GM12864 (cell line): ENCODE results near the gene SART3.

ENCODE experiments used
- DNase-seq: peaks from one replicate; pipeline ENCODE4 v3.0.0-alpha.2; 2011; ENCODE audit warnings: low read depth
- H3K4me3 ChIP-seq: 2 replicates; pipeline ENCODE4 v1.5.1; 2011; ENCODE audit warnings: mild to moderate bottlenecking, low read depth, low read length, control low read depth
- CTCF ChIP-seq: IDR thresholded peaks from 2 replicates; pipeline ENCODE4 v1.5.1; 2011; ENCODE audit warnings: low read depth, mild to moderate bottlenecking, moderate library complexity, low read length, control low read depth, inconsistent platforms; ENCODE audit errors: missing control alignments

Gene SART3

GRCh38 chr12:108589840-108590229 lies 28.9 kb upstream of the SART3 start:
- no peak for TF ChIP-seq CTCF
- H3K4me3 ChIP-seq, result no peak overlapping the region
- no peak for DNase-seq

DNA sequence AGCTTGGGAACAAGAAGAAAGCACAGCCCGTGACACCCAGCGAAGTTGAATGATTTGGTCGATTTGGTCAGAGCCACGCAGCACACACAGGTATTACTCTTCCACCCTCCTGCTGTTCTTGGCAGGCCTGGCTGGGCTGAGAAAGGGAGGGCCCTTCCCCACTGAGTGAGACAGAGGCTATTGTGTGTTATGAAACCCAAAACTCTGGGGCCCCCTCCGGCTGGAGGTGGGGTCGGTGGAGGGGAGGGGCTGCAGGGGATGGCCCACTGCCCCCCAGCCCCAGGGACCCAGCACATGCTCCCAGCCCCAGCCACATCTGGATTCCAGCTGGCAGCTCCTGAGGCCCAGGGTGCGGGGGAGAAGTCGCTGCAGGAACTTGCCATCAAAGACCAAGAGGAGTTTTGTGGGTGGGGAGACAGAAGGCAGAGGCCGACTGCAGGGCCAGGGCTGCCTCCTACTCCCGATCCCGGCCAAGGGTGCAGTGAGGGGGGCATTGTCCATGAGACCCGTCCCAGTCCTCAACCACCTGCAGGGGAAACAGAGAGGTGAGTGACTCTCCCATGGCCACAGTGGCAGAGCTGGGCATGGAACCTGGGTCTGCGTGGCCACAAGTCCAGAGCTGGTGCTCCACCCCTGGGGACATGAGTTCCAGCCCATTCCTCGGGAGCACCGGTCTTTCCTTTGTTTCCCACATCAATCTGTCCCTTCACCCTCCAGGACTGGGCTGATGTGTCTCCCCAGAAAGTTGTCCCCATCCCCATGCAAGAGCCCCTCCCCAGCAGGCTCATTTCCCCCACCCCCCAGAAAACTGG lies 28.3 kb upstream of the SART3 start:
- TF ChIP-seq CTCF, result no peak
- no peak overlapping the region for H3K4me3 ChIP-seq
- DNase-seq, result no peak

GRCh38 chr12:108587826-108588225 lies 26.9 kb upstream of the SART3 start:
- no peak for DNase-seq
- TF ChIP-seq CTCF, result no peak
- H3K4me3 ChIP-seq, result no peak overlapping the region

DNA sequence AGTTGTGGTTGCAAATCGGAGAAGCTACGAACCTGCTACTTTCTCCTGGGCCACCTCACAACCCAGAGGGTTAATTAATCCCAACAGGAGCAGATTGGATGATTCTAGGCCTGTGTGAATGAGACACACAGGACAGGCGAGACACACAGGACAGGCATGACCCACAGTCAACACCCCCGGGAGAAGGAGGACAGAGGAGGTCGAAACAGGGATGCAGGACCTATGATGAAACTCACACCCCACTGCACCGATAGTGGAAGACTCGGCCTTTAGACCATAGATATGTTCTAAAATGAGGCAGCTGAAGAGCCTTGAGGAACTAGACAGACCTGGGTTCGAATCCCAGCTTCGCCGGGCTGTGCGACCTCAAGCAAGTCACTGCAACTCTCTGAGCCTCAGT lies 25.3 kb upstream of the SART3 start:
- H3K4me3 ChIP-seq, result no peak overlapping the region
- no peak for TF ChIP-seq CTCF
- no peak for DNase-seq

DNA sequence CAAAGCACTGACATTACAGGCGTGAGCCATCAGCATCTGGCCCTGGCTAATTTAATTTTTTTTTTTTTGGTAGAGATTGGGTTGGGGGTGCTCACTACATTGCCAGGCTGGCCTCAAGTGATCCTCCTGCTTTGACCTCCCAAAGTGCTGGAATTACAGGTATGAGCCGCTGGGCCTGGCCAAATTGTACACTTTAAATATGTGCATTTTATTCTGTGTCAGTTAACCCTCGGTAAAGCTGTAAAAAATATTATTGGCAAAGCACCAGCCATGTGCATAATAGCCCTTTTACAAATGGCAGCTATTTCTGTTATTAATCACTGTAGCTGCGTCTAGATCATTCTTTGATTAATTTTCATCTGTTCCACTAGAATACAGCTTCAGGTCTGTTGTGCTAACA lies 24.9 kb upstream of the SART3 start:
- no peak for TF ChIP-seq CTCF
- no peak overlapping the region for H3K4me3 ChIP-seq
- no peak for DNase-seq

DNA sequence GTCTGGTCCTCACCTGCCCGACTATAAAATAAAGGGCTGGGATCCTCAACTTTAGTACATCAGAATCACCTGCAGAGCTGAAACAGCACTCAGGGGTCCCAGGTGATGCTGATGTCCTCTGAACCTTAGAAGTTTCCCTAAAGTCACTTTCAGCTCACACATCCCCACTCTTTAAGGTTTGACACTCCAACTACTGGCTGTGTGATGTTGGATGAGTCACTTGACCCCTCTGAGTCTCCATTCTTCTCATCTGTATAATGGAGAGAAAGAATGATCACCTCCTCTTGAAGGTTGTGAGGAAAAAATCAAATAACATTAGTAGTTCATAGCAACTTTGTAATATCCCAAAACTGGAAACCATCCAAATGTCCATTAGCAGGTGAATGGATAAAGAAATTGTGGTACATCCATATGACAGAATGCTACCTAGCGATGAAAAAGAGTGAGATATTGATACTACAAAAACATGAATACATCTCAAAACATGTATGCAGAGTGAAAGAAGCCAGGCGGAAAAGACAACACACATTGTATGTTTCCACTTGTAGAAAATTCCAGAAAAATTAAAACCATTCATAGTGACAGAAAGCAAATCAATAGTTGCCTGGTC lies 23.6 kb upstream of the SART3 start:
- H3K4me3 ChIP-seq, result no peak overlapping the region
- DNase-seq, result no peak
- no peak for TF ChIP-seq CTCF

- TF ChIP-seq CTCF, result no peak
- DNase-seq, result no peak
- no peak overlapping the region for H3K4me3 ChIP-seq
These were observed 23.0 kb upstream of the SART3 start for GRCh38 chr12:108583991-108584390.
